T-cell (primary cell): ENCODE measurements around the gene DUOX1. TPM values are rescaled to one million over a fixed set of nuclear protein-coding genes. Genes with fewer than 3 reads are reported as not detected.

Experiments
- ATAC-seq, 4 experiments: fragments of 200-7000 bp in 3 of 4; fragments of 150-1000 bp in 1 of 4; cut with Tn5 transposase; replicated peaks in 1 of 4; 1 replicate in 3 of 4; 2 replicates in 1 of 4; pipeline ENCODE4 v1.10.0; 2021; ENCODE audit warnings: moderate library complexity in 3 of 4, mild to moderate bottlenecking in 2 of 4, moderate number of reproducible peaks in 1 of 4
- CTCF ChIA-PET, 2 donors: fragments of 300-600 bp; sonication (Branson Sonifier 250); formaldehyde crosslinking; loops; one replicate each; lab custom pipeline; 2022; ENCODE audit warnings: antibody characterized with exemption in 2 of 2; lab: Charles Lee
- POLR2A ChIA-PET, 2 donors: fragments of 300-600 bp; sonication (Branson Sonifier 250); formaldehyde crosslinking; loops; one replicate each; lab custom pipeline; 2022; ENCODE audit warnings: antibody characterized with exemption in 2 of 2; lab: Charles Lee
- DNase-seq, 35 experiments: peaks; one replicate each; pipeline versions ENCODE4 v3.0.0 to v3.0.0-alpha.2; 2013 to 2023
- H3K27ac ChIP-seq: one replicate; pipeline ENCODE4 v1.5.1; 2013; ENCODE audit warnings: low read length
- H3K27me3 ChIP-seq, 2 experiments: replicated peaks in 1 of 2; 1 replicate in 1 of 2; 2 replicates in 1 of 2; pipeline versions ENCODE4 v1.6.1 to v1.7.0; 2013; ENCODE audit warnings: low read length in 1 of 2, mixed read lengths in 1 of 2; ENCODE audit not compliant: control insufficient read depth in 2 of 2, insufficient read depth in 2 of 2; ENCODE audit errors: extremely low read depth in 1 of 2
- H3K36me3 ChIP-seq, 2 donors: 1 replicate in 1 of 2; 2 replicates in 1 of 2; pipeline versions ENCODE4 v1.6.1 to v1.7.0; 2013; ENCODE audit warnings: low read length in 1 of 2; ENCODE audit not compliant: control insufficient read depth in 2 of 2, insufficient read depth in 1 of 2; ENCODE audit errors: extremely low read depth in 1 of 2
- H3K4me1 ChIP-seq, 2 experiments: 1 replicate in 1 of 2; 2 replicates in 1 of 2; pipeline versions ENCODE4 v1.6.1 to v1.7.0; 2013; ENCODE audit warnings: low read length in 2 of 2, mixed read lengths in 1 of 2; ENCODE audit not compliant: insufficient read depth in 2 of 2, control insufficient read depth in 1 of 2; ENCODE audit errors: extremely low read depth in 1 of 2
- H3K4me3 ChIP-seq, 2 donors: 1 replicate in 1 of 2; 2 replicates in 1 of 2; pipeline versions ENCODE4 v1.5.1 to v1.7.0; 2013; ENCODE audit warnings: mild to moderate bottlenecking in 2 of 2, low read length in 1 of 2, moderate library complexity in 1 of 2; ENCODE audit not compliant: control insufficient read depth in 1 of 2; ENCODE audit errors: extremely low read depth in 1 of 2
- H3K9me3 ChIP-seq: 2 replicates; pipeline ENCODE4 v1.7.0; 2013
- H3K27ac Mint-ChIP-seq, 2 donors: one replicate each; pipeline ENCODE4 v1.8.0; 2020 to 2021; ENCODE audit warnings: mild to moderate bottlenecking in 2 of 2, mixed read lengths in 2 of 2
- H3K27me3 Mint-ChIP-seq, 2 donors: one replicate each; pipeline ENCODE4 v1.8.0; 2021 to 2022; ENCODE audit warnings: mixed read lengths in 2 of 2
- H3K36me3 Mint-ChIP-seq: one replicate; pipeline ENCODE4 v1.8.0; 2021; ENCODE audit warnings: mixed read lengths
- H3K4me1 Mint-ChIP-seq, 3 donors: one replicate each; pipeline ENCODE4 v1.8.0; 2020 to 2022; ENCODE audit warnings: mixed read lengths in 3 of 3, mild to moderate bottlenecking in 1 of 3
- H3K4me3 Mint-ChIP-seq, 3 donors: one replicate each; pipeline ENCODE4 v1.8.0; 2020 to 2022; ENCODE audit warnings: mild to moderate bottlenecking in 3 of 3, mixed read lengths in 3 of 3, moderate library complexity in 3 of 3
- H3K9me3 Mint-ChIP-seq, 3 donors: one replicate each; pipeline ENCODE4 v1.8.0; 2020 to 2022; ENCODE audit warnings: mixed read lengths in 3 of 3
- WGBS: methylation state at CpG from one replicate; pipeline ENCODE4 v1.1.5; 2013; ENCODE audit warnings: missing lambda C conversion rate; ENCODE audit not compliant: insufficient coverage; 5-methylcytosine and 5-hydroxymethylcytosine counted together
- total RNA-seq, 35 experiments: library from RNA in 6 of 35; stranded (reverse) in 6 of 35; fragments of 120-200 nt in 1 of 35; gene quantifications; one replicate each; pipeline versions ENCODE4 v1.2.1 to v1.2.4 and lab custom pipeline; 2013 to 2026

The DUOX1 gene
- total RNA-seq, 5 donors from 2014 or later (not counting 1 experiment from before 2014, with no cell fraction given) = 0.21 to 0.67 (median 0.34) TPM; not detected in 1

DNA sequence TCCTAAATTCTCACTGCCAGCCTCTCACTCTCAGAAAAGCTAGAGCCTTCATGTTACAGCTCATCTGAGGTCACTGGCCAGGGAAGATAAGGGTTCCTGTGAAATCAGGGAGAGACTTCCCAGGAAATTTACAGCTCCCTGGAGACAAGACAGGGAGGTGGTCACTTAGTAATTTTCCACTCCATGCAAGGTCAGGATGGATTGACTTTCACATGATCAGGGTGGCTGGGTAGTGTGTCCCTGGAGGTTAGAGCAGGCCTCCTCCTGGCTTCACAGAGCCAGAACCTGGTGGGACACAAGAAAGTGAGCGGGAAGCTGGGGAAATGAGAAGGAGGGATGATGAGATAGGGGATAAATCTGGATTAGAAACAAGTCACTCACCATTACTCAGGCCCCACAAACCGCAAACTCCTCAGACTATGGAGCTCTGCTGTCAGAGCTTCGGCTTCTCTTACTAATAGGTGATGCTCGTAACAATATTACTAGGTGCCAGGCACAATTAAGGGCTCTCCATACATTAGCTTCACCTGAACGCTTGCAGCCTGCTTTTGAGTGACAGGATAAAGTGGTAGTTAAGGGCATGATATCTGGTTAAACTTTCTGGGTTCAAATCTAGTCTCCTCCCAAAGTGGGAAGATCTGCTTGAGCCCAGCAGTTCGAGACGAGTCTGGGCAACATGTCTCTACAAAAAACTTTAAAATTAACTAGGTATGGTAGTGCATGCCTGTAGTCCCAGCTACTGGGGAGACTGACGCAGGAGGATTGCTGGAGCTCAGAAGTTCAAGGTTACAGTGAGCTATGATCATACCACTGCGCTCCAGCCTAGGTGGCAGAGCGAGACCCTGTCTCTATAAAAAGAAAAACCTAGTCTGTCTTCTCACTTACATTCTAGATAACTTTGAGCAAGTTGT, 40.7 kb upstream of the DUOX1 start:
- Histone ChIP-seq H3K36me3 (no peaks in the 10 kb centered on the region), H3K27me3 (peaks cover 0 to 21% of the 10 kb centered on the region in 2 experiments), H3K4me1 (no peaks in the 10 kb centered on the region), H3K4me3 (no peak overlapping the region), H3K9me3 (no peaks in the 10 kb centered on the region), H3K27ac (no peak overlapping the region)
- Mint-ChIP-seq H3K4me3 (no peak overlapping the region), H3K4me1 (no peaks in the 10 kb centered on the region), H3K27me3 (peaks cover 25 to 28% of the 10 kb centered on the region in 2 donors), H3K27ac (no peak overlapping the region), H3K9me3 (no peaks in the 10 kb centered on the region), H3K36me3 (no peaks in the 10 kb centered on the region)
- ChIA-PET POLR2A (no interaction called here), CTCF (interaction anchor here in 1 of 2 donors (1.5 kb wide), 1 partner anchor 38 kb away, joined by 3 read pairs; no protein-coding TSS in a partner anchor)
- DNase-seq (no peak), ATAC-seq (no peak)
- WGBS = no CpG with 5 or more reads among the region's 10 CpGs

DNA sequence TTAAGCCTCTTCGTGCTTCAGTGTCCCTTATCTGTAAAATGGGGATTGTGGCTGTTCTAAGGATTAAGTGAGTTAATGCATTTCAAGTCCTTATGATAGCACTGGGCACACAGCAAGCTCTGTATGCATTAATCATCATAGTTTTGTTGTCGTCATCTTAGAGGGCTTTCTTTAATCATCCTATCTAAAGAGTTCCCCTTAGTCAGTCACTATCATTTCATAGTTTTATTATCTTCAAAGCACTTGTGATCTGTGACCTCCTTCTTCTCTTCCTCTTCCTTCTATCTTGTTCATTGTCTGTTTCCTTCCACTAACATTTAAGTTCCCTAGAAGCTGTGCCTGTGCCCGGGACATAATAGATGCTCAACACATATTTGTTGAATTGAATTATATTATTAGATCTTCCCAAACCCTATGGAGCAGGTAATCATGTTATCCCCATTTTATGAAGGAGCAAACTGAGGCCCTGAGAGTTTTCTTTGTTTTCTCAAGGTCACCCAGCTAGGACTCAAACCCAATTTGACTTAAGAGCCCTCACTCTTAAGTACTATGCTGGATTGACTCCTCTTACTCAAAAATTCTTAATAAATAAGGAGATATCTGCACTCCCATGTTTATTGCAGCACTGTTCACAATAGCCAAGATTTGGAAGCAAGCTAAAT, 40.0 kb upstream of the DUOX1 start:
- Mint-ChIP-seq H3K4me1 (no peaks in the 10 kb centered on the region), H3K27ac (no peak overlapping the region), H3K36me3 (no peaks in the 10 kb centered on the region), H3K4me3 (no peak overlapping the region), H3K27me3 (peaks cover 22 to 28% of the 10 kb centered on the region in 2 donors), H3K9me3 (no peaks in the 10 kb centered on the region)
- H3K36me3 ChIP-seq = no peaks in the 10 kb centered on the region
- WGBS = 100% methylated on average over 1 of the region's 3 CpGs
- ChIA-PET CTCF (interaction anchor here in 1 of 2 donors (1.5 kb wide), 1 partner anchor 37 kb away, joined by 3 read pairs; no protein-coding TSS in a partner anchor), POLR2A (no interaction called here)
- DNase-seq = no peak
- no peak overlapping the region for H3K27ac ChIP-seq
- no peaks in the 10 kb centered on the region for H3K9me3 ChIP-seq
- peaks cover 0 to 22% of the 10 kb centered on the region in 2 experiments for H3K27me3 ChIP-seq
- H3K4me3 ChIP-seq = no peak overlapping the region
- no peak for ATAC-seq
- H3K4me1 ChIP-seq = no peaks in the 10 kb centered on the region

DNA sequence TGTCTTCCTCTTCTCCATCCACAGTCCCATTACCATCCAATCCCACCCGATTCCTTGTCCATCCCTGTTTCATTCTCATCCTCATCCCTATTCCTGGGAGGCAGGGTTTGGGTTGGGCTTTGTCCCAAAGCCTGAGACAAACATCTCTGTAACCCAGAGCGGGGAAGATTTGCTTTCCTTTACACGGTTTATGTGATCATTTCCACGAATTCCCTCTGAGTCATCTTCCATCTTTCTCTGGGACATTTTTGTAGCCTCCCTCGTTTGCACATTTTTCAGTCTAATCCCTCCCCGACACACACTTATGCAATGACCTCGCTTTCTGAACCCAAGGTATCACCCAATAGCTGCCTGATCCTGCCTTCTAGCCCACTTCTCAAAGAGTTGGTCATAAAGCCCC, 38.6 kb upstream of the DUOX1 start:
- ChIA-PET CTCF (no interaction called here), POLR2A (no interaction called here)
- H3K27ac Mint-ChIP-seq = no peak overlapping the region
- Histone ChIP-seq H3K9me3 (no peaks in the 10 kb centered on the region), H3K27ac (no peak overlapping the region), H3K4me1 (no peaks in the 10 kb centered on the region), H3K36me3 (no peaks in the 10 kb centered on the region), H3K4me3 (no peak overlapping the region), H3K27me3 (peaks cover 0 to 19% of the 10 kb centered on the region in 2 experiments)
- no peaks in the 10 kb centered on the region for H3K36me3 Mint-ChIP-seq
- 39% methylated on average over 4 of the region's 7 CpGs for WGBS
- no peaks in the 10 kb centered on the region for H3K4me1 Mint-ChIP-seq
- ATAC-seq (no peak), DNase-seq (no peak)
- peaks cover 20 to 28% of the 10 kb centered on the region in 2 donors for H3K27me3 Mint-ChIP-seq
- H3K4me3 Mint-ChIP-seq = no peak overlapping the region
- H3K9me3 Mint-ChIP-seq = no peaks in the 10 kb centered on the region

- peaks cover 20 to 28% of the 10 kb centered on the region in 2 donors for H3K27me3 Mint-ChIP-seq
- POLR2A ChIA-PET = no interaction called here
- ATAC-seq (no peak), DNase-seq (no peak)
- no peak overlapping the region for H3K27ac Mint-ChIP-seq
- WGBS = 54% methylated on average over 2 of the region's 2 CpGs
- H3K36me3 Mint-ChIP-seq = no peaks in the 10 kb centered on the region
- H3K9me3 Mint-ChIP-seq = no peaks in the 10 kb centered on the region
- no peaks in the 10 kb centered on the region for H3K4me1 Mint-ChIP-seq
- CTCF ChIA-PET = no interaction called here
- H3K4me1 ChIP-seq = no peaks in the 10 kb centered on the region
- no peak overlapping the region for H3K4me3 Mint-ChIP-seq
- H3K27ac ChIP-seq = no peak overlapping the region
- no peaks in the 10 kb centered on the region for H3K36me3 ChIP-seq
- H3K9me3 ChIP-seq = no peaks in the 10 kb centered on the region
- H3K4me3 ChIP-seq = no peak overlapping the region
- H3K27me3 ChIP-seq = peaks cover 0 to 17% of the 10 kb centered on the region in 2 experiments
Measured at GRCh38 chr15:45091576-45091975, 38.2 kb upstream of the DUOX1 start.

- CTCF ChIA-PET = no interaction called here
Measured at GRCh38 chr15:45093013-45093412, 36.8 kb upstream of the DUOX1 start.

DNA sequence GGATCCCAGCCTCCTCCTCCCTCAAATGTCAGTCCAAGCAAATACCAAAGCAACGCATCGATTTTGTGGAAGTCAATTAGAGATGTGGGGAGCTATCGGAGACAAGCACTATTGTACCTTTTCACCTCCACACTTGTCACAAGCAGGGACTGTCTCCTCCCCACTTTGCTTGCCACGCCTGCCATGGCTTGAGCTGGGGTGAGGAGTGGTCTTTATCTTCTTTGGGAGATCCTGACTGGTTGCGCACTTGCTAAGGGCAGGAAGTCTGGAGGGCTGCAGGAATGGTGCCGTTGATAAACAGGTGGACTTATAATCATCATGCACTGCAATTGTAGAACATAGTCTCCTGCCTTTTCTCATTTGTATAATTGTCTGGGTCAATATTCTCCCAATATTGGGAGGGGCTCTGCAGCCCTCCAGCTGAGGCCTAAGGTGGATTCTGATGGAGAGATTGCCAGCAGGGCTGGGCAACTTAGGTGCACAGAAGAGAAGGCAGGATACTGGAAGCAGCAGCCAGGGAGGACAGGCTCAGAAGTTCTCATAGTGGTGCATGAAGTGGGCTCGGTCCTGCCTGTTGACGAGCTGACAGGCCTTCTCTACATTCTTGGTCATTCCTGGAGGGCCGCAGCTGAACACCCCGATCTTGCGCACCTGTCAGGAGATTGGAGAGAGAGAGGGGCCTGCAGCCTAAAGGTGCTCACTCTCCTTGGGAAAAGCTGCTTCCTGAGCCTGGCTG, 36.0 kb upstream of the DUOX1 start:
- no peak overlapping the region for H3K27ac Mint-ChIP-seq
- Histone ChIP-seq H3K9me3 (no peaks in the 10 kb centered on the region), H3K27me3 (peaks cover 0 to 17% of the 10 kb centered on the region in 2 experiments), H3K4me1 (no peaks in the 10 kb centered on the region), H3K27ac (no peak overlapping the region), H3K4me3 (no peak overlapping the region), H3K36me3 (no peaks in the 10 kb centered on the region)
- H3K4me3 Mint-ChIP-seq = no peak overlapping the region
- DNase-seq (no peak), ATAC-seq (no peak)
- no peaks in the 10 kb centered on the region for H3K36me3 Mint-ChIP-seq
- WGBS = 91% methylated on average over 5 of the region's 11 CpGs
- H3K4me1 Mint-ChIP-seq = no peaks in the 10 kb centered on the region
- ChIA-PET CTCF (interaction anchor here (0.7 kb wide), 2 partner anchors 12 to 56 kb away, joined by 3 to 5 read pairs; no protein-coding TSS in a partner anchor), POLR2A (no interaction called here)
- H3K9me3 Mint-ChIP-seq = no peaks in the 10 kb centered on the region
- H3K27me3 Mint-ChIP-seq = peaks cover 14 to 22% of the 10 kb centered on the region in 2 donors

More at GRCh38 chr15:45093013-45093412, 36.8 kb upstream of the DUOX1 start:
- Histone ChIP-seq H3K27ac (no peak overlapping the region), H3K9me3 (no peaks in the 10 kb centered on the region), H3K4me3 (no peak overlapping the region), H3K4me1 (no peaks in the 10 kb centered on the region), H3K36me3 (no peaks in the 10 kb centered on the region), H3K27me3 (peaks cover 0 to 17% of the 10 kb centered on the region in 2 experiments)
- DNase-seq (no peak), ATAC-seq (no peak)
- Mint-ChIP-seq H3K4me3 (no peak overlapping the region), H3K27ac (no peak overlapping the region), H3K4me1 (no peaks in the 10 kb centered on the region), H3K9me3 (no peaks in the 10 kb centered on the region), H3K27me3 (peaks cover 14 to 22% of the 10 kb centered on the region in 2 donors), H3K36me3 (no peaks in the 10 kb centered on the region)
- WGBS = 86% methylated on average over 4 of the region's 4 CpGs
- POLR2A ChIA-PET = no interaction called here
